ENCODE measurements around the gene NAA40. TPM values are rescaled to one million over a fixed set of nuclear protein-coding genes. Genes with fewer than 3 reads are reported as not detected.

Gene NAA40
- 12.0 and 12.4 TPM in 2 replicates for polyA plus RNA-seq (2013)

- H3K27me3 ChIP-seq (ENCODE audit: insufficient read depth, low read length) = no peaks in the 10 kb centered on the region
- H3K79me1 ChIP-seq (ENCODE audit: low read length) = peaks cover 8% of the 10 kb centered on the region
- H3K79me2 ChIP-seq (ENCODE audit: control insufficient read depth, insufficient read depth, low read length, poor library complexity) = peaks cover 2% of the 10 kb centered on the region
- peak within 1 kb of the TSS; percentile 95 for H3K9ac ChIP-seq (ENCODE audit: low read length)
- peak within 1 kb of the TSS; percentile 87 for H2AFZ ChIP-seq (ENCODE audit: insufficient read depth, low read length, poor library complexity)
- peak within 1 kb of the TSS; percentile 40 for H4K12ac ChIP-seq (ENCODE audit: low read depth, low read length)
- H3K18ac ChIP-seq (ENCODE audit: low read length) = peak within 1 kb of the TSS; percentile 86
- peak within 1 kb of the TSS; percentile 59 for H3K27ac ChIP-seq (ENCODE audit: low read depth, low read length)
- DNase-seq = peak; percentile 99
- no peak within 1 kb of the TSS for H2BK12ac ChIP-seq (ENCODE audit: low read length)
- H4K91ac ChIP-seq (ENCODE audit: low read depth, low read length) = peak within 1 kb of the TSS; percentile 89
- peak within 1 kb of the TSS; percentile 95 for H4K8ac ChIP-seq (ENCODE audit: low read depth, low read length)
- peak within 1 kb of the TSS; percentile 51 for H2BK5ac ChIP-seq (ENCODE audit: low read depth, low read length, poor library complexity)
- H3K23ac ChIP-seq (ENCODE audit: low read length) = no peak within 1 kb of the TSS
- H3K14ac ChIP-seq (ENCODE audit: low read length) = peak within 1 kb of the TSS; percentile 84
- peak within 1 kb of the TSS; percentile 69 for H2BK120ac ChIP-seq (ENCODE audit: insufficient read depth, low read length, poor library complexity)
- peak within 1 kb of the TSS; percentile 70 for H3K4ac ChIP-seq (ENCODE audit: low read depth, low read length)
- no peak within 1 kb of the TSS for H2AK5ac ChIP-seq (ENCODE audit: low read length)
- peaks cover 5 to 10% of the 10 kb centered on the region in 2 experiments for H3K4me1 ChIP-seq (ENCODE audit: control insufficient read depth in 1 of 2, insufficient read depth in 2 of 2, low read length in 2 of 2)
- H3K4me3 ChIP-seq (ENCODE audit: low read depth, low read length) = peak within 1 kb of the TSS; percentile 95
- H3K4me2 ChIP-seq (ENCODE audit: low read length) = peak within 1 kb of the TSS; percentile 92
- no CpG with 5 or more reads among the region's 92 CpGs for WGBS (ENCODE audit: extremely low coverage, insufficient coverage, insufficient read length)
- H3K9me3 ChIP-seq (ENCODE audit: insufficient read depth, low read depth, low read length) = peaks cover 4% of the 10 kb centered on the region
- H3K36me3 ChIP-seq (ENCODE audit: control insufficient read depth in 1 of 2, insufficient read depth in 2 of 2, low read length in 2 of 2) = peaks cover 5 to 10% of the 10 kb centered on the region in 2 experiments
Measured at GRCh38 chr11:63938479-63939396, at the start of gene NAA40. TSS of gene NAA40 (plus strand) at chr11:63939002. CDS start at chr11:63939097, 95 bp downstream.

- peak overlapping the region; percentile 16 for H4K91ac ChIP-seq (ENCODE audit: low read depth, low read length)
- H3K4me2 ChIP-seq (ENCODE audit: low read length) = peak overlapping the region; percentile 53
- H3K36me3 ChIP-seq (ENCODE audit: control insufficient read depth in 1 of 2, insufficient read depth in 2 of 2, low read length in 2 of 2) = peaks cover 4 to 8% of the 10 kb centered on the region in 2 experiments
- H2BK5ac ChIP-seq (ENCODE audit: low read depth, low read length, poor library complexity) = no peak overlapping the region
- no peak overlapping the region for H3K23ac ChIP-seq (ENCODE audit: low read length)
- no peak overlapping the region for H2BK120ac ChIP-seq (ENCODE audit: insufficient read depth, low read length, poor library complexity)
- no peak overlapping the region for H2AFZ ChIP-seq (ENCODE audit: insufficient read depth, low read length, poor library complexity)
- peaks cover 7% of the 10 kb centered on the region for H3K79me2 ChIP-seq (ENCODE audit: control insufficient read depth, insufficient read depth, low read length, poor library complexity)
- no peak overlapping the region for H2BK12ac ChIP-seq (ENCODE audit: low read length)
- H2AK5ac ChIP-seq (ENCODE audit: low read length) = no peak overlapping the region
- H3K4me3 ChIP-seq (ENCODE audit: low read depth, low read length) = no peak overlapping the region
- H4K12ac ChIP-seq (ENCODE audit: low read depth, low read length) = no peak overlapping the region
- H3K4ac ChIP-seq (ENCODE audit: low read depth, low read length) = peak overlapping the region; percentile 82
- H3K79me1 ChIP-seq (ENCODE audit: low read length) = peaks cover 5% of the 10 kb centered on the region
- no peaks in the 10 kb centered on the region for H3K27me3 ChIP-seq (ENCODE audit: insufficient read depth, low read length)
- H3K4me1 ChIP-seq (ENCODE audit: control insufficient read depth in 1 of 2, insufficient read depth in 2 of 2, low read length in 2 of 2) = peaks cover 20 to 23% of the 10 kb centered on the region in 2 experiments
- no peak overlapping the region for H4K8ac ChIP-seq (ENCODE audit: low read depth, low read length)
- no peak overlapping the region for H3K14ac ChIP-seq (ENCODE audit: low read length)
- DNase-seq = peak; percentile 43 to 44
- H3K9me3 ChIP-seq (ENCODE audit: insufficient read depth, low read depth, low read length) = no peaks in the 10 kb centered on the region
- H3K9ac ChIP-seq (ENCODE audit: low read length) = no peak overlapping the region
- peak overlapping the region; percentile 69 for H3K27ac ChIP-seq (ENCODE audit: low read depth, low read length)
- peak overlapping the region; percentile 83 for H3K18ac ChIP-seq (ENCODE audit: low read length)
- WGBS (ENCODE audit: extremely low coverage, insufficient coverage, insufficient read length) = no CpG with 5 or more reads among the region's 6 CpGs
Measured at GRCh38 chr11:63889344-63889743, 49.5 kb upstream of the NAA40 start.

- no peak overlapping the region for H4K91ac ChIP-seq (ENCODE audit: low read depth, low read length)
- WGBS (ENCODE audit: extremely low coverage, insufficient coverage, insufficient read length) = no CpG with 5 or more reads among the region's 7 CpGs
- peak overlapping the region; percentile 4 for H3K4ac ChIP-seq (ENCODE audit: low read depth, low read length)
- H4K8ac ChIP-seq (ENCODE audit: low read depth, low read length) = no peak overlapping the region
- H2AK5ac ChIP-seq (ENCODE audit: low read length) = no peak overlapping the region
- H3K14ac ChIP-seq (ENCODE audit: low read length) = no peak overlapping the region
- H4K12ac ChIP-seq (ENCODE audit: low read depth, low read length) = no peak overlapping the region
- H3K4me3 ChIP-seq (ENCODE audit: low read depth, low read length) = no peak overlapping the region
- peaks cover 13 to 15% of the 10 kb centered on the region in 2 experiments for H3K36me3 ChIP-seq (ENCODE audit: control insufficient read depth in 1 of 2, insufficient read depth in 2 of 2, low read length in 2 of 2)
- H2AFZ ChIP-seq (ENCODE audit: insufficient read depth, low read length, poor library complexity) = no peak overlapping the region
- H3K23ac ChIP-seq (ENCODE audit: low read length) = no peak overlapping the region
- no peak for DNase-seq
- peaks cover 7% of the 10 kb centered on the region for H3K79me2 ChIP-seq (ENCODE audit: control insufficient read depth, insufficient read depth, low read length, poor library complexity)
- H3K27ac ChIP-seq (ENCODE audit: low read depth, low read length) = no peak overlapping the region
- no peaks in the 10 kb centered on the region for H3K27me3 ChIP-seq (ENCODE audit: insufficient read depth, low read length)
- H2BK5ac ChIP-seq (ENCODE audit: low read depth, low read length, poor library complexity) = no peak overlapping the region
- no peak overlapping the region for H3K9ac ChIP-seq (ENCODE audit: low read length)
- peaks cover 20 to 23% of the 10 kb centered on the region in 2 experiments for H3K4me1 ChIP-seq (ENCODE audit: control insufficient read depth in 1 of 2, insufficient read depth in 2 of 2, low read length in 2 of 2)
- H3K18ac ChIP-seq (ENCODE audit: low read length) = no peak overlapping the region
- no peak overlapping the region for H2BK120ac ChIP-seq (ENCODE audit: insufficient read depth, low read length, poor library complexity)
- no peak overlapping the region for H2BK12ac ChIP-seq (ENCODE audit: low read length)
- no peaks in the 10 kb centered on the region for H3K9me3 ChIP-seq (ENCODE audit: insufficient read depth, low read depth, low read length)
- H3K4me2 ChIP-seq (ENCODE audit: low read length) = no peak overlapping the region
- H3K79me1 ChIP-seq (ENCODE audit: low read length) = peaks cover 5% of the 10 kb centered on the region
Measured at GRCh38 chr11:63890368-63890767, 48.4 kb upstream of the NAA40 start.

- no peak overlapping the region for H2AK5ac ChIP-seq (ENCODE audit: low read length)
- H2AFZ ChIP-seq (ENCODE audit: insufficient read depth, low read length, poor library complexity) = no peak overlapping the region
- H3K18ac ChIP-seq (ENCODE audit: low read length) = no peak overlapping the region
- no peak overlapping the region for H3K14ac ChIP-seq (ENCODE audit: low read length)
- H3K36me3 ChIP-seq (ENCODE audit: control insufficient read depth in 1 of 2, insufficient read depth in 2 of 2, low read length in 2 of 2) = peaks cover 20 to 28% of the 10 kb centered on the region in 2 experiments
- H3K27ac ChIP-seq (ENCODE audit: low read depth, low read length) = no peak overlapping the region
- WGBS (ENCODE audit: extremely low coverage, insufficient coverage, insufficient read length) = no CpG with 5 or more reads among the region's 3 CpGs
- no peaks in the 10 kb centered on the region for H3K9me3 ChIP-seq (ENCODE audit: insufficient read depth, low read depth, low read length)
- no peak overlapping the region for H3K9ac ChIP-seq (ENCODE audit: low read length)
- H3K79me1 ChIP-seq (ENCODE audit: low read length) = peaks cover 5% of the 10 kb centered on the region
- no peak overlapping the region for H3K4ac ChIP-seq (ENCODE audit: low read depth, low read length)
- DNase-seq = peak in 1 of 2 donors; percentile 23
- no peak overlapping the region for H2BK5ac ChIP-seq (ENCODE audit: low read depth, low read length, poor library complexity)
- H3K4me2 ChIP-seq (ENCODE audit: low read length) = no peak overlapping the region
- peaks cover 7% of the 10 kb centered on the region for H3K79me2 ChIP-seq (ENCODE audit: control insufficient read depth, insufficient read depth, low read length, poor library complexity)
- H2BK12ac ChIP-seq (ENCODE audit: low read length) = no peak overlapping the region
- no peak overlapping the region for H2BK120ac ChIP-seq (ENCODE audit: insufficient read depth, low read length, poor library complexity)
- H4K12ac ChIP-seq (ENCODE audit: low read depth, low read length) = no peak overlapping the region
- H3K23ac ChIP-seq (ENCODE audit: low read length) = no peak overlapping the region
- H3K4me1 ChIP-seq (ENCODE audit: control insufficient read depth in 1 of 2, insufficient read depth in 2 of 2, low read length in 2 of 2) = peaks cover 19 to 23% of the 10 kb centered on the region in 2 experiments
- no peak overlapping the region for H3K4me3 ChIP-seq (ENCODE audit: low read depth, low read length)
- H4K91ac ChIP-seq (ENCODE audit: low read depth, low read length) = no peak overlapping the region
- H4K8ac ChIP-seq (ENCODE audit: low read depth, low read length) = no peak overlapping the region
- no peaks in the 10 kb centered on the region for H3K27me3 ChIP-seq (ENCODE audit: insufficient read depth, low read length)
Measured at GRCh38 chr11:63892228-63892627, 46.6 kb upstream of the NAA40 start.

Data from trophoblast cell (in vitro differentiated cells and primary cell).